Immature natural killer cell (primary cell): ENCODE measurements around the gene EPB41L2. TPM values are rescaled to one million over a fixed set of nuclear protein-coding genes. Genes with fewer than 3 reads are reported as not detected.

Source experiments
- DNase-seq, 3 donors: peaks; one replicate each; pipeline ENCODE4 v3.0.0; 2022; ENCODE audit warnings: mixed read lengths in 1 of 3
- H3K27ac Mint-ChIP-seq, 6 donors: one replicate each; pipeline ENCODE4 v1.8.0; 2020; ENCODE audit warnings: mixed read lengths in 6 of 6, mild to moderate bottlenecking in 5 of 6, inconsistent platforms in 4 of 6, moderate library complexity in 3 of 6
- H3K27me3 Mint-ChIP-seq, 3 donors: one replicate each; pipeline ENCODE4 v1.8.0; 2020 to 2021; ENCODE audit warnings: low read depth in 3 of 3, mild to moderate bottlenecking in 3 of 3, mixed read lengths in 3 of 3, moderate library complexity in 3 of 3, inconsistent platforms in 1 of 3
- H3K36me3 Mint-ChIP-seq, 3 donors: one replicate each; pipeline ENCODE4 v1.8.0; 2020; ENCODE audit warnings: mixed read lengths in 3 of 3, inconsistent platforms in 2 of 3, mild to moderate bottlenecking in 2 of 3
- H3K4me1 Mint-ChIP-seq, 2 donors: one replicate each; pipeline ENCODE4 v1.8.0; 2020; ENCODE audit warnings: inconsistent platforms in 2 of 2, mild to moderate bottlenecking in 2 of 2, mixed read lengths in 2 of 2, moderate library complexity in 1 of 2
- H3K4me3 Mint-ChIP-seq, 5 donors: one replicate each; pipeline ENCODE4 v1.8.0; 2020; ENCODE audit warnings: mild to moderate bottlenecking in 5 of 5, mixed read lengths in 5 of 5, inconsistent platforms in 3 of 5, moderate library complexity in 3 of 5
- H3K9me3 Mint-ChIP-seq, 6 donors: one replicate each; pipeline ENCODE4 v1.8.0; 2020; ENCODE audit warnings: mild to moderate bottlenecking in 6 of 6, mixed read lengths in 6 of 6, inconsistent platforms in 4 of 6, moderate library complexity in 3 of 6
- polyA plus RNA-seq, 3 donors: library from polyadenylated mRNA; unstranded; fragments of 300-500 nt; fragmentation: Illumina TruSeq; gene quantifications; one replicate each; pipeline ENCODE4 v1.2.3, GENCODE V29; 2021

Gene EPB41L2
- polyA plus RNA-seq, 3 donors from 2014 or later: 0.81 to 1.3 TPM; not detected in 1

GRCh38 chr6:130903007-130903406, 160.0 kb downstream of the EPB41L2 start:
- peaks cover 0 to 2% (median 1%) of the 10 kb centered on the region in 3 donors for H3K27me3 Mint-ChIP-seq
- H3K36me3 Mint-ChIP-seq: no peaks in the 10 kb centered on the region
- no peak for DNase-seq
- H3K4me1 Mint-ChIP-seq: no peaks in the 10 kb centered on the region
- no peak overlapping the region for H3K4me3 Mint-ChIP-seq
- H3K9me3 Mint-ChIP-seq: no peaks in the 10 kb centered on the region
- no peak overlapping the region for H3K27ac Mint-ChIP-seq

- H3K4me3 Mint-ChIP-seq: no peak overlapping the region
- no peak for DNase-seq
- H3K36me3 Mint-ChIP-seq: no peaks in the 10 kb centered on the region
- H3K27me3 Mint-ChIP-seq: peaks cover 0 to 2% (median 1%) of the 10 kb centered on the region in 3 donors
- no peak overlapping the region for H3K27ac Mint-ChIP-seq
- H3K4me1 Mint-ChIP-seq: no peaks in the 10 kb centered on the region
- no peaks in the 10 kb centered on the region for H3K9me3 Mint-ChIP-seq
Measured at GRCh38 chr6:130900913-130901312, 162.1 kb downstream of the EPB41L2 start.

- no peaks in the 10 kb centered on the region for H3K4me1 Mint-ChIP-seq
Measured at GRCh38 chr6:130896249-130896648, 166.8 kb downstream of the EPB41L2 start.

GRCh38 chr6:130895516-130895915, 167.5 kb downstream of the EPB41L2 start:
- DNase-seq: no peak
- no peak overlapping the region for H3K27ac Mint-ChIP-seq
- peaks cover 0 to 2% (median 1%) of the 10 kb centered on the region in 3 donors for H3K27me3 Mint-ChIP-seq
- no peaks in the 10 kb centered on the region for H3K36me3 Mint-ChIP-seq
- H3K4me1 Mint-ChIP-seq: no peaks in the 10 kb centered on the region
- no peaks in the 10 kb centered on the region for H3K9me3 Mint-ChIP-seq
- no peak overlapping the region for H3K4me3 Mint-ChIP-seq

More at GRCh38 chr6:130896249-130896648, 166.8 kb downstream of the EPB41L2 start:
- Mint-ChIP-seq H3K9me3 (no peaks in the 10 kb centered on the region), H3K36me3 (no peaks in the 10 kb centered on the region), H3K27me3 (peaks cover 0 to 2% (median 1%) of the 10 kb centered on the region in 3 donors), H3K4me3 (no peak overlapping the region), H3K27ac (no peak overlapping the region)
- DNase-seq: no peak

- H3K36me3 Mint-ChIP-seq: no peaks in the 10 kb centered on the region
- H3K27ac Mint-ChIP-seq: no peak overlapping the region
- no peaks in the 10 kb centered on the region for H3K4me1 Mint-ChIP-seq
- peaks cover 0 to 2% (median 0%) of the 10 kb centered on the region in 3 donors for H3K27me3 Mint-ChIP-seq
- H3K9me3 Mint-ChIP-seq: no peaks in the 10 kb centered on the region
- no peak for DNase-seq
- H3K4me3 Mint-ChIP-seq: no peak overlapping the region
Measured at GRCh38 chr6:130893766-130894165, 169.3 kb downstream of the EPB41L2 start.

- Mint-ChIP-seq H3K4me3 (no peak overlapping the region), H3K9me3 (no peaks in the 10 kb centered on the region), H3K27me3 (peaks cover 0 to 2% (median 0%) of the 10 kb centered on the region in 3 donors), H3K36me3 (no peaks in the 10 kb centered on the region), H3K4me1 (no peaks in the 10 kb centered on the region), H3K27ac (no peak overlapping the region)
- no peak for DNase-seq
Measured at GRCh38 chr6:130893277-130893676, 169.8 kb downstream of the EPB41L2 start.

- Mint-ChIP-seq H3K4me1 (no peaks in the 10 kb centered on the region), H3K4me3 (no peak overlapping the region), H3K27me3 (peaks cover 0 to 2% (median 0%) of the 10 kb centered on the region in 3 donors), H3K36me3 (no peaks in the 10 kb centered on the region), H3K9me3 (no peaks in the 10 kb centered on the region), H3K27ac (no peak overlapping the region)
- DNase-seq: no peak
Measured at GRCh38 chr6:130890521-130890971, 172.5 kb downstream of the EPB41L2 start.

GRCh38 chr6:130889423-130889822, 173.6 kb downstream of the EPB41L2 start:
- Mint-ChIP-seq H3K27me3 (peaks cover 0 to 2% (median 0%) of the 10 kb centered on the region in 3 donors), H3K4me3 (no peak overlapping the region), H3K27ac (no peak overlapping the region), H3K9me3 (no peaks in the 10 kb centered on the region), H3K4me1 (no peaks in the 10 kb centered on the region), H3K36me3 (no peaks in the 10 kb centered on the region)
- DNase-seq: no peak

- no peaks in the 10 kb centered on the region for H3K9me3 Mint-ChIP-seq
- no peak overlapping the region for H3K4me3 Mint-ChIP-seq
- no peaks in the 10 kb centered on the region for H3K36me3 Mint-ChIP-seq
- no peak for DNase-seq
- no peak overlapping the region for H3K27ac Mint-ChIP-seq
- peaks cover 0 to 1% (median 0%) of the 10 kb centered on the region in 3 donors for H3K27me3 Mint-ChIP-seq
- H3K4me1 Mint-ChIP-seq: no peaks in the 10 kb centered on the region
Measured at GRCh38 chr6:130888246-130888645, 174.8 kb downstream of the EPB41L2 start.

- no peak for DNase-seq
- H3K27me3 Mint-ChIP-seq: peaks cover 0 to 1% (median 0%) of the 10 kb centered on the region in 3 donors
- H3K9me3 Mint-ChIP-seq: peaks cover 0 to 2% (median 0%) of the 10 kb centered on the region in 6 donors
- H3K4me1 Mint-ChIP-seq: no peaks in the 10 kb centered on the region
- H3K36me3 Mint-ChIP-seq: no peaks in the 10 kb centered on the region
- H3K27ac Mint-ChIP-seq: no peak overlapping the region
- no peak overlapping the region for H3K4me3 Mint-ChIP-seq
Measured at GRCh38 chr6:130886966-130887365, 176.1 kb downstream of the EPB41L2 start.

- H3K4me3 Mint-ChIP-seq: no peak overlapping the region
- peaks cover 0 to 2% (median 0%) of the 10 kb centered on the region in 6 donors for H3K9me3 Mint-ChIP-seq
- peak; percentile 62 to 68 (median 68) for DNase-seq
- H3K27me3 Mint-ChIP-seq: peaks cover 0 to 1% (median 0%) of the 10 kb centered on the region in 3 donors
- H3K27ac Mint-ChIP-seq: no peak overlapping the region
- no peaks in the 10 kb centered on the region for H3K4me1 Mint-ChIP-seq
- no peaks in the 10 kb centered on the region for H3K36me3 Mint-ChIP-seq
Measured at GRCh38 chr6:130885392-130886192, 177.5 kb downstream of the EPB41L2 start.

GRCh38 chr6:130882370-130882769, 180.7 kb downstream of the EPB41L2 start:
- H3K36me3 Mint-ChIP-seq: no peaks in the 10 kb centered on the region
- peaks cover 0 to 1% (median 0%) of the 10 kb centered on the region in 3 donors for H3K27me3 Mint-ChIP-seq
- no peak overlapping the region for H3K4me3 Mint-ChIP-seq
- no peaks in the 10 kb centered on the region for H3K4me1 Mint-ChIP-seq
- H3K27ac Mint-ChIP-seq: no peak overlapping the region
- DNase-seq: no peak
- H3K9me3 Mint-ChIP-seq: peaks cover 0 to 2% (median 0%) of the 10 kb centered on the region in 6 donors

GRCh38 chr6:130879826-130880225, 183.2 kb downstream of the EPB41L2 start:
- peaks cover 0 to 2% (median 0%) of the 10 kb centered on the region in 6 donors for H3K9me3 Mint-ChIP-seq
- H3K27me3 Mint-ChIP-seq: peaks cover 0 to 3% (median 1%) of the 10 kb centered on the region in 3 donors
- H3K4me3 Mint-ChIP-seq: no peak overlapping the region
- no peak overlapping the region for H3K27ac Mint-ChIP-seq
- DNase-seq: no peak
- no peaks in the 10 kb centered on the region for H3K36me3 Mint-ChIP-seq
- no peaks in the 10 kb centered on the region for H3K4me1 Mint-ChIP-seq

- peaks cover 0 to 4% (median 0%) of the 10 kb centered on the region in 3 donors for H3K36me3 Mint-ChIP-seq
- H3K4me1 Mint-ChIP-seq: no peaks in the 10 kb centered on the region
Measured at GRCh38 chr6:130873746-130874145, 189.3 kb downstream of the EPB41L2 start.

More at GRCh38 chr6:130873746-130874145, 189.3 kb downstream of the EPB41L2 start:
- H3K4me3 Mint-ChIP-seq: no peak overlapping the region
- no peak overlapping the region for H3K27ac Mint-ChIP-seq
- H3K9me3 Mint-ChIP-seq: no peaks in the 10 kb centered on the region
- H3K27me3 Mint-ChIP-seq: peaks cover 0 to 4% (median 3%) of the 10 kb centered on the region in 3 donors
- no peak for DNase-seq
